Memory B cell (primary cell): ENCODE data around the gene SFXN5.

Experiments
- ATAC-seq: fragments of 150-1000 bp; cut with Tn5 transposase; 2 replicates; pipeline ENCODE4 v1.10.0; 2021; ENCODE audit warnings: low read depth, mild to moderate bottlenecking, moderate library complexity
- DNase-seq, 2 donors: peaks; one replicate each; pipeline ENCODE4 v3.0.0; 2022; ENCODE audit warnings: low spot score in 2 of 2
- H3K27ac Mint-ChIP-seq: one replicate; pipeline ENCODE4 v1.8.0; 2022; ENCODE audit warnings: mild to moderate bottlenecking, moderate library complexity, mixed read lengths
- H3K27me3 Mint-ChIP-seq: one replicate; pipeline ENCODE4 v1.8.0; 2022; ENCODE audit warnings: mixed read lengths
- H3K36me3 Mint-ChIP-seq: one replicate; pipeline ENCODE4 v1.8.0; 2022; ENCODE audit warnings: mild to moderate bottlenecking, mixed read lengths
- H3K4me1 Mint-ChIP-seq: one replicate; pipeline ENCODE4 v1.8.0; 2022; ENCODE audit warnings: mixed read lengths
- H3K4me3 Mint-ChIP-seq: one replicate; pipeline ENCODE4 v1.8.0; 2022; ENCODE audit warnings: mild to moderate bottlenecking, moderate library complexity, mixed read lengths
- H3K9me3 Mint-ChIP-seq: one replicate; pipeline ENCODE4 v1.8.0; 2022; ENCODE audit warnings: mixed read lengths

SFXN5 gene

GRCh38 chr2:73063909-73064875, 7.3 kb downstream of the SFXN5 start:
- Mint-ChIP-seq H3K27me3 (no peaks in the 10 kb centered on the region), H3K36me3 (peaks cover 2% of the 10 kb centered on the region), H3K27ac (no peak overlapping the region), H3K4me1 (peaks cover 11% of the 10 kb centered on the region), H3K9me3 (no peaks in the 10 kb centered on the region), H3K4me3 (no peak overlapping the region)
- ATAC-seq = no peak
- no peak for DNase-seq

- Mint-ChIP-seq H3K4me3 (no peak overlapping the region), H3K36me3 (peaks cover 3% of the 10 kb centered on the region), H3K27ac (no peak overlapping the region), H3K27me3 (no peaks in the 10 kb centered on the region), H3K4me1 (peaks cover 6% of the 10 kb centered on the region), H3K9me3 (no peaks in the 10 kb centered on the region)
- no peak for DNase-seq
- no peak for ATAC-seq
Observed at GRCh38 chr2:73063472-73063871, 8.0 kb downstream of the SFXN5 start.

- peaks cover 4% of the 10 kb centered on the region for H3K4me1 Mint-ChIP-seq
- H3K9me3 Mint-ChIP-seq = peaks cover 2% of the 10 kb centered on the region
- peaks cover 20% of the 10 kb centered on the region for H3K36me3 Mint-ChIP-seq
- ATAC-seq = no peak
- H3K4me3 Mint-ChIP-seq = no peak overlapping the region
- no peak for DNase-seq
- H3K27me3 Mint-ChIP-seq = no peaks in the 10 kb centered on the region
- no peak overlapping the region for H3K27ac Mint-ChIP-seq
Observed at GRCh38 chr2:73059106-73059505, 12.4 kb downstream of the SFXN5 start.

- Mint-ChIP-seq H3K4me1 (no peaks in the 10 kb centered on the region), H3K4me3 (no peak overlapping the region), H3K9me3 (peaks cover 2% of the 10 kb centered on the region), H3K27me3 (no peaks in the 10 kb centered on the region), H3K36me3 (peaks cover 22% of the 10 kb centered on the region), H3K27ac (no peak overlapping the region)
- DNase-seq (no peak), ATAC-seq (no peak)
Observed at GRCh38 chr2:73054980-73055379, 16.5 kb downstream of the SFXN5 start.

- H3K36me3 Mint-ChIP-seq = peaks cover 21% of the 10 kb centered on the region
- no peak overlapping the region for H3K27ac Mint-ChIP-seq
- no peak for ATAC-seq
- H3K4me1 Mint-ChIP-seq = no peaks in the 10 kb centered on the region
- peaks cover 2% of the 10 kb centered on the region for H3K9me3 Mint-ChIP-seq
- H3K27me3 Mint-ChIP-seq = no peaks in the 10 kb centered on the region
- DNase-seq = no peak
- no peak overlapping the region for H3K4me3 Mint-ChIP-seq
Observed at GRCh38 chr2:73053316-73054114, 18.0 kb downstream of the SFXN5 start.

- ATAC-seq = no peak
- Mint-ChIP-seq H3K27me3 (no peaks in the 10 kb centered on the region), H3K9me3 (no peaks in the 10 kb centered on the region), H3K4me1 (no peaks in the 10 kb centered on the region), H3K27ac (no peak overlapping the region), H3K4me3 (no peak overlapping the region), H3K36me3 (peaks cover 5% of the 10 kb centered on the region)
- no peak for DNase-seq
Observed at GRCh38 chr2:73050121-73050545, 21.4 kb downstream of the SFXN5 start.

- no peaks in the 10 kb centered on the region for H3K9me3 Mint-ChIP-seq
- H3K4me1 Mint-ChIP-seq = no peaks in the 10 kb centered on the region
- DNase-seq (no peak), ATAC-seq (no peak)
- H3K36me3 Mint-ChIP-seq = peaks cover 5% of the 10 kb centered on the region
- H3K27ac Mint-ChIP-seq = no peak overlapping the region
- H3K4me3 Mint-ChIP-seq = no peak overlapping the region
- H3K27me3 Mint-ChIP-seq = no peaks in the 10 kb centered on the region
Observed at GRCh38 chr2:73043929-73044832, 27.3 kb downstream of the SFXN5 start.

- Mint-ChIP-seq H3K4me1 (no peaks in the 10 kb centered on the region), H3K9me3 (no peaks in the 10 kb centered on the region), H3K36me3 (peaks cover 6% of the 10 kb centered on the region), H3K27me3 (no peaks in the 10 kb centered on the region), H3K27ac (no peak overlapping the region), H3K4me3 (no peak overlapping the region)
- no peak for DNase-seq
- ATAC-seq = no peak
Observed at GRCh38 chr2:73043276-73043675, 28.2 kb downstream of the SFXN5 start.

GRCh38 chr2:73037947-73038585, 33.4 kb downstream of the SFXN5 start:
- Mint-ChIP-seq H3K36me3 (peaks cover 8% of the 10 kb centered on the region), H3K4me1 (peaks cover 7% of the 10 kb centered on the region), H3K27ac (no peak overlapping the region), H3K9me3 (no peaks in the 10 kb centered on the region), H3K27me3 (no peaks in the 10 kb centered on the region), H3K4me3 (no peak overlapping the region)
- ATAC-seq = no peak
- DNase-seq = no peak

- Mint-ChIP-seq H3K27ac (no peak overlapping the region), H3K4me3 (no peak overlapping the region), H3K36me3 (peaks cover 8% of the 10 kb centered on the region), H3K27me3 (no peaks in the 10 kb centered on the region), H3K9me3 (no peaks in the 10 kb centered on the region), H3K4me1 (peaks cover 7% of the 10 kb centered on the region)
- no peak for DNase-seq
- ATAC-seq = no peak
Observed at GRCh38 chr2:73036766-73037165, 34.7 kb downstream of the SFXN5 start.

GRCh38 chr2:73035899-73036711, 35.4 kb downstream of the SFXN5 start:
- Mint-ChIP-seq H3K27ac (no peak overlapping the region), H3K4me3 (no peak overlapping the region), H3K4me1 (peaks cover 7% of the 10 kb centered on the region), H3K9me3 (no peaks in the 10 kb centered on the region), H3K27me3 (no peaks in the 10 kb centered on the region), H3K36me3 (peaks cover 10% of the 10 kb centered on the region)
- ATAC-seq (no peak), DNase-seq (no peak)

- Mint-ChIP-seq H3K9me3 (no peaks in the 10 kb centered on the region), H3K27me3 (no peaks in the 10 kb centered on the region), H3K36me3 (peaks cover 8% of the 10 kb centered on the region), H3K4me1 (peaks cover 9% of the 10 kb centered on the region), H3K27ac (no peak overlapping the region), H3K4me3 (no peak overlapping the region)
- no peak for DNase-seq
- ATAC-seq = no peak
Observed at GRCh38 chr2:73034661-73035375, 36.7 kb downstream of the SFXN5 start.
